Fibroblast of skin of back (primary cell): Measurements from ENCODE around the gene TRAF3.
"Not testable (repeated sequence)": the region's sequence is repeated elsewhere in the genome, so short reads cannot be mapped to it uniquely, and the experiment has no call there.

Experiments
- DNase-seq: peaks from one replicate; pipeline ENCODE4 v3.0.0-alpha.2; 2013

The TRAF3 gene

DNA sequence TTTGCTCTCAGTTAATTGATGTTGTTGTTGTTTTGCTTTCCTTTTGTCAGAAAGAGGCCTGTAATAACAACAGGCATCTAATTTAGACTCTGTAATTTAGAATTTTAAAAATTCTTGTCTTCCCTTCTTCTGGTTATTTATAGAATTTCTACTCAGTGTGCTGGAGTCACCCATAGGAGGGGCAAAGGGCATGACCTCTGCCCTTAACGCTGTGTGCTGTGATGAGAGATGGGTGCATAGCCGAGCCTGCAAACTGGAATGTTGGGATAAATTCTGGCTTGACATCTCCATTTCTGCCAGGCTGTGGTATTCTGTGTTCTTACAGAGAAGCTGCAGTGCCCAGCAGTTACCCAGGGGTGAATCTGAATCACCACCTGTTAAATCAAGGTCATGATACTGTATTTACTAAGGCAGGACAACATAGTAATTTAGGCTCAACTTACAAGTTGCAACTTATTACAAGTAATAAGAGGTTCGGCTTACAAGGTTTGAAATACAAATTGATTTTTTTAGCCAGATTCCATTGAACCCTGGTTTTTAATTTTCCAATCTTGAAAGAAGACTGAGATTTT, 53.3 kb downstream of the TRAF3 start:
- no peak for DNase-seq

DNA sequence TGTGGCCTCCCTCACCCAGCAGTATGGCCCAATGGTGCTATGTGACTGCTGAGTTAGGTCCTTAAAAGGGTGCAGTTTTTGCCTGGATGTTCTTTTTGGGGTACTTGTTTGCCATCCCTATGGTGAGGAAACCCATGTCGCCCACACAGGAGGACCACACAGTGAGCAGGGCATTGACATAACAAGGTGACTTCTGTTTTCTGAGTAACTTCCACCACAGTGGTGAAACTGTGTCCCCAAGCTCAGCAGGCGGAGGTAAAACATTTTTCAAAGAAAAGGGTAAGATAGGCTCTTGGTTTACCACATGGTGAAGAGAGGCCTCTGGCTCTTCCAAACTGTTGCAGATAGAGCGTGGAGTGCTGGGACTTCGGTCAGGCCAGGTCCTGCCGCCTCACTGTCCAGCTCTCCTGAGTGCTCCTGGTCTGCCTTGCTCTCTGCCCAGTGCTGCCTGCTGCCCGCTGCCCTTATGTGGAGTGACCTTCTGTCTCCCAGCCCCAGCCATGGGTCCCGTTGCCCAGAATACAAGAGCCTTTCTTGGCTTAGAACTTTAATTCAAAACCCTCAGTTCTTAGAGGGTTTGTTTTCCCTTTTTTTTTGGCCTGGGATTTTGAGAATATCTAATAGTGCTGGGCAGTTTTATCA, 54.0 kb downstream of the TRAF3 start:
- no peak for DNase-seq

DNA sequence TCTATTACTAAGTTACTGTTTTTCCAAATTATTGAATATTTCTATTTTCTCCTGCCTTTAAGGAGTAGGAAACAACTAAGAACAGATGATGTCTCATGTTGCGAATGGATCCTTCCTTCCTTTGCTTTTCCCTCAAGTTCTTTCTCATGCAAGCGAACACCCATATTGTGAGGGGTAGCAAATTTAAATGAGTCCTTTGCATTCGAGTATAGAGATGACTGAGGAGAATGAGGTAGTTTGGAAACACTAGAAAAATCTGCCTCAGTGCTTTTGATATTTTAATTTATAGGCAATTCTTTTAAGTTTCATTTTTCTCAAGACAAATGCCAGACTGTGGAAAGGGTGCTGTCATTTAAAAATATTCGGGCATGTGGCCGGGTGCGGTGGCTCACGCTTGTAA, 56.1 kb downstream of the TRAF3 start:
- no peak for DNase-seq

DNA sequence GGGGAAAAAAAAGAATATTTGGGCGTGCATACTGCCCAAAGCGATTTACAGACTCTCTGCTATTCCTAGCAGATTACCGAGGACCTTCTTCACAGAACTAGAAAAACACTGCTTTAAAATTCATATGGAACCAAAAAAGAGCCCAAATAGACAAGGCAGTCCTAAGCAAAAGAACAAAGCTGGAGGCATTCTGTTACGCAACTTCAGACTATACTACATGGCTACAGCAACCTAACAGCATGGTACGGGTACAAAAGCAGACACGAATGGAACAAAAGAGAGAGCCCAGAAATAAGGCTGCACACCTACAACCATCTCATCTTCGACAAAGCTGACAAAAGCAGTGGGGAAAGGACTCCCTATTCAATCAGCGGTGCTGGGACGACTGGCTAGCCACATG, 56.7 kb downstream of the TRAF3 start:
- DNase-seq = no peak

DNA sequence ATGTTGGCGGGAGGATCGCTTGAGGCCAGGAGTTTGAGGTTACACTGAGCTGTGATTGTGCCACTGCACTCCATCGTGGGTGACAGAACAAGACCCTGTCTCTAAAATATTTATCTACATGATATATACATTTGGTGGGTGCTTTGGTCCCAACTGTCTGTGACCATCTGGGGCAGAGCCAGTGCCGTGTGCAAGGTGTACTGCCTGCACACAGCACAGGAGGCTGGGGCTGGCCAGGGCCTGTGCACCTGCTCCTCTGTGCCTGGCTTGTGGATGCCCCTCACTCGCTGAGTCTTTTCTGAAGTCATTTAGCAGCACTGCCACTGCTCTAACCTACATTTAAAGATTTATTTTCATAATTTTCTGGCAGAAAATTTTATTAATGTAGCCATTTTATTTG, 58.7 kb downstream of the TRAF3 start:
- DNase-seq = no peak

DNA sequence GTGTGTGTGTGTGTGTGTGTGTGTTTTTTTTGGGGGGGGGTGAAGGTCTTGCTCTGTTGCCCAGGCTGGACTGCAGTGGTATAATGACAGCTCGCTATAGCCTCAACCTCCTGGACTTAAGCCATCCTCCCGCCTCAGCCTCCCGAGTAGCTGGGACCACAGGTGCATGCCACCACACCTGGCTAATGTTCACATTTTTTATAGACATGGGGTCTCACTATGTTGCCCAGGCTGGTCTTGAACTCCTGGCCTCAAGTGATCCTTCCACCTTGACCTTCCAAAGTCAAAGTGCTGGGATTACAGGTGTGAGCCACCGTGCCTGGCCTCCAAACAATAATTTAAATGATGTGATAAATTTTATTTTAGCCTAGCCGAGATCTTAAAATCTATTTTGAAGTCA, 59.9 kb downstream of the TRAF3 start:
- not testable (repeated sequence) for DNase-seq

DNA sequence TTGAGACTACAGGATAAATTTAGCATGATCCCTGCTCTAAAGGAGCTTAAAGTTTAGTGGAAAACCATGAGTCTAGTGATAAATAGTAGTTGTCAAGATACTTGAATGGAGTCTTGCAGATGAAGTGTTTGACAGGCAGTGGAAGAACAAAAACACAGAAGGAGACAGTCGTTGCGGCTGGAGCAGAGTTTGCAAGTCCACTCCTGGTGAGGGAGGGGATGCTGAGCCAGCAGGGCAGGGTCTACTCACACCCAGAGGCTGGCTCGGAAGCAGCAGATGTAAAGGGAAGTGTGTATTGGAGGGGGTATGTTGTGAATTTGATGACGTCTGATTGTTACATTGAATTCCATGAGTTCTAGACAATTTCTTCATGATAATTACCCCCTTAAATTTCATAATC, 61.3 kb downstream of the TRAF3 start:
- DNase-seq = no peak

DNA sequence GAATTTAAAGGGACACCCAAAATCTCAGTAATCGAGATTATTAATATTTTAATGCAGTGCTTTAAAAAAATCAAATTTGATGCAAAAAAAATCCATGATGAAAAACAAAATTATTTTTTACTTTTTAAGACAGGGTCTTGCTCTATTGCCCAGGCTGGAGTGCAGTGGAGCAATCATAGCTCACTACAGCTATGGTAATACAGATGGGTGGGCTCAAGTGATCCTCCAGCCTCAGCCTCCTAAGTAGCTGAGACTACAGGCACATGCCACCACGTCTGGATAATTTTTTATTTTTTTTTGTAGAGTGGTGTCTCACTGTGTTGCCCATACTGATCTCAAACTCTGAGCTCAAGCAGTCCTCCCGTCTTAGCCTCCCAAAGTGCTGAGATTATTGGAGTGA, 62.9 kb downstream of the TRAF3 start:
- DNase-seq = no peak

DNA sequence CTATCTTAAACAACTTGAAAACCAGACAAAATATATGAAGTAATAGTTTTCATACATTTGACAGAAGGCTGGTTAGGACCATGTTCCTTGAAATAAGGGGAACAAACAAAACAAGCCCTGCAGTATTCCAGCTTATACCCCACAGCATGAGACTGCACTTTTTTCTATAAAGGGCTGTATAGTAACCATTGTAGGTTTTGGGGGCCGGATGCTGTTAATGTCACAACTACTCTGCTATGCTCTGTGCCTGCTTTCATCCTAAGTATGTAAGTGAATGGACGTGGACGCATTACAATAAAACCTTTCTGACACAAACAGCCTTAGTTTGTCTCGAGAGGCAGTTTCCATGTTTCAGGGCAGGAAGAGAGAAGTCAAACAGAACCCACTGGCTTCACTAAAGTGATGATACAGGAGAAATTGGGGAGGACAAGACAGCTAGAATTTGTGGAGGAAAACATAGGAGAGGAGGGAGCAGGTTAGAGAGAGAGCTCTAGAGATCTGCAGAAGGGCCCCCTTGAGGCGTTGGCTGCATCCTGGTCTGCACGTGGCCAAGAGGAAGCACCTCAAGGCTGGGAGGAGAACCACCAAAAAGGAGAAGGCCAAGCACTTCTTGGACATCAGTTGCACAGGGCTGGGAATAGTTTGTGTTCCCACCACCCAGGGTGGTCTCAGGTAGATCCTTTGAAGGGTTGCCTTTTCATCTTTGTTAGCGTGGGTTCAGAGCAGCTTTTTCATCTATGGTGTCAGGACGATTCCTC, 63.7 kb downstream of the TRAF3 start:
- no peak for DNase-seq

DNA sequence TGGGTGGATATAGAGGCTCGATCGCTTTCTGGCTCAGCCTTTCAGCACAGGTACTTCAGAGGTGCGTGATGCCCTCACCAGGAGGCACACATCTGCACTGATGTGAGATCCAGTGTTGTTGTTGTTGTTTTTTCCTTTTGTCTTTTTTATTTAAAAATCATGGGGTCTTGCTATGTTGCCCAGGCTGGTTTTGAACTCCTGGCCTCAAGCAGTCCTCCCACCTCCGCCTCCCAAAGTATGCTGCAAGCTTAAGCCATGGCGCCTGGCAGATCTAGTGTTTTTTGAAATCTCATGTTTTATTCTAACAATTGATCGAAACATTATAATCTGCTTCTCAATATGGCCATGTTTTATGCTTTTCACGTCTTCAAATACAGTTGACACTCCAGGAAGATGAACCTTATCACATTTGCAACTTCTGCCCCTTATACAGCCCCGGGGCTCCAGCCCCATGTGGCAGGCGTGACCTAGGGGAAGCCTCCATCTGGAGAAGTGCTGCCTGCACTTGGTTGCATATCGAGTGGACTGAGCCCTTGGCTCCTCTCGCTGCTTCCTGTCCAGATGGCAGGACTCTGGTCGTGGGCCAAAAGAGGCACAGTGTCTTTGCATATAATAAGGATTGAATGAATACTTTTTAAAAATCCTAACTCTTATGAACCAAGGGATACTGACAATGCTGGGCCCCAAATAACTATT, 71.7 kb downstream of the TRAF3 start:
- DNase-seq = no peak

DNA sequence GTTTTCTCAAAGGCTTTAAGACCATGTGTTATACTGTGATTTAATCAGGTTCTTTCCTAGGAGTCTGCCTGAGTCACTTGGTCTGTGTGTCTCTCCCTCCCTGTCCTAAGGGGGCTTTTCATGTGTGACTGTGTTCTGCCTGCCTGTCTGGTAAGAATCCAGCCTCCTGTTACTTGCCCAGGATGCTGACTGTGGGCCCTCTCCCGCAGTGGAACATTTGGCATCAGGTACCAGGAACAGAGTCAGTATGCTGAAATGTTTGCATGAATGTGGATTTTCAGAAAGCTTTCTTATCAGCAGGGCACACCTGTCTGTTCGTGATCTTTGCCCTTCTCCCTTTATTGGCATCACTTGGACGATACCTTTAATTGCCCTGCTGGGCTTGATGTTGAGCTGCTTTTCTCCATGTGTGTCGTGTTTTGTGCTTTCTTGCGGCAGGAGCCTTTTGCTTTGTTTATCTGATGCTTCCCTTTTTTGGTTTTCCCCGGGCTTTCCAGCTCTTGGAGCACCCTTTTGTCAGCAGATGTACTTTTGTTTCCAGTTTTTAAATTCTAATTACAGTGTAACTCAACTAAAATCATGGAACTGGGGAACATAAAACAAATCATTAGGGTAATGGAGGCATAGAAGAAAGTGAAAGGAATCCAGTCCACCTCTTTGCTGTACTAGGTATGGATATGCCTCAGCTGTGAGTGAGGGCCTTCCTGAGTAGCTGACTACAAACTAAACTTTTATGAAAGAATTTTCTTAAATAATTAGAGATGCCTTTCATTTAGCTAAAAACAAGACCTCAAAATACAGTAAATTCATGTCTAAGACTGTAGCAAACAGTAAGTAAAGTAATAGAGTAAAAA, 72.5 kb downstream of the TRAF3 start:
- no peak for DNase-seq

DNA sequence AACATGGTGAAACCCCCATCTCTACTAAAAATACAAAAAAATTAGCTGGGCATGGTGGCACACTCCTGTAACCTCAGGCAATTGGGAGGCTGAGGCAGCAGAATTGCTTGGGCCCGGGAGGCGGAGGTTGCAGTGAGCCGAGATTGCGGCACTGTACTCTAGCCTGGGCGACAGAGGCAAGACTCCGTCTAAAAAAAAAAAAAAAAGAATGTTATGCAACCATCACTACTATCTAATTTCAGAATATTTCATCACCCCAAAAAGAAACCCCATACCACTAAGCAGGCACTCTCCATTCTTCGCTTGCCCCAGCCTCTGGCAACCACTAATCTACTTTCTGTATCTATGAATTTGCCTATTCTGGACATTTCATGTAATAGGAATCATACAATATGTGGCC, 76.4 kb downstream of the TRAF3 start:
- DNase-seq = no peak

DNA sequence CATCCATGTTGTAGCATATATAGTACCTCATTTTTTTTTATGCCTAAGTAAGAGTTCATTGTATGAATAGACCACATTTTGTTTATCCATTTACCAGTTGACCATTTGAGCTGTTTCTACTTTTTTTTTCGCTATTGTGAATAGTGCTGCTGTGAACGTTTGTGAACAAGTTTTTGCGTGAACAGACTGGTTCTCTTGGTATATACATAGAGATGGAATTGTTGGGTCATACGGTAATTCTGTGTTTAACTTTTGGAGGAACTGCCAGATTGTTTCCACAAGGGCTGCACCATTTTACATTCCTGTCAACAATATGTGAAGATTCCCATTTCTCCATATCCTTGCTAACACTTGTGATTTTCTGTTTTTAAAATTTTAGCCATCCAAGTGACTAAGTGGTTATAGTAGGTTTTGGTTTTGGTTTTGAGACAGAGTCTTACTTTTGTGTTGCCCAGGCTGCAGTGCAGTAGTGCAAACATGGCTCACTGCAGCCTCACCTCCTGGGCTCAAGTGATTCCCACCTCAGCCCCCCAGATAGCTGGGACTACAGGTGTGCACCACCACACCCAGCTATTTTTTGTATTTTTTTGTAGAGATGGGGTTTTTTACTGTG, 76.9 kb downstream of the TRAF3 start:
- DNase-seq = no peak

DNA sequence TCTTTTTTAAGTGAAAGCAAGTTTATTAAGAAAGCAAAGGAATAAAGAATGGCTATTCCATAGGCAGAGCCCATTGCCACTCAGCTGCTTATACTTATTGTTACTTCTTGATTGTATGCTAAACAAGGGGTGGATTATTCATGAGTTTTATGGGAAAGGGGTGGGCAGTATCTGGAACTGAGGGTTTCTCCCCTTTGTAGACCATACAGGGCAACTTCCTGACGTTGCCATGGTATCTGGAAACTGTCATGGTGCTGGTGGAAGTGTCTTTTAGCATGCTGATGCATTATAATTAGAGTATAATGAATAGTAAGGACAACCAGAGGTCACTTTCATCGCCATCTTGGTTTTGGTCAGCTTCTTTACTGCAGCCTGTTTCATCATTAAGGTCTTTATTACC, 78.9 kb downstream of the TRAF3 start:
- no peak for DNase-seq

DNA sequence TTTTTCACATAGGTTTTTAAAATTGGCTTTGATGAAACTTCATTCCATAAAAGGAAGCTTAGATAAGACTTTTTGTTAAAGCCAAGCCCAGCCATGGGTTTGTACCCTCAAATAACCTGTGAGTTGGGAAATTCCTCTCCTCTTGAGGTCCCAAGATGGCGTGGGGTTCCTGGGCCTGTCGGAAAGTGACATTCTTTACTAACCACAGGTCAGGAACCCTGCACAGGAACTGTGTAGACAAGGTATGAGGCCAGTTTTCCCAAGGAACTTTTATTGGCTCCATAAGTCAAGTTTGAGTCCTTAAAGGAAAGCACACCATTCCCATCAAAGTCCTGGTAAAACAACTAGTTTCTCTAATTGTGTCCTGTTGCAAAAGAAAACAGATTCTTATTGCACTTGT, 80.2 kb downstream of the TRAF3 start:
- no peak for DNase-seq

DNA sequence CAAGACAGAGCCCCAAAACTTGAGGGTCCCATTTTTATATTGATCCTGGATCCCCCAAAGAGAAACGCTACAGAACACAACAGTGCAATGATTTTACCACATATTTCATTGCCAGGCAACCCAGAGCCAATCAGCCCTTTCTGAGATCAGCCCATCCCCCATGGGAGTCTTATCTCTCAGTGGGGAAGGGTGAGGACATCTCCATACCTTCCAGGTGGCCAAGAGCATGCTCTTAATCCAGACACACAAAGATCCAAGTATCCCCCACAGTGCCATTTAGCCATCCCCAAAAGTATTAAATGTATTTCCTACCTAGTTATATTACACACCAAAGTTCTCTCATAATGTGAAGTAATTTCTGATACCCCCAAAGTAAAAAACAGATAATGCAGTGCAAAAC, 82.7 kb downstream of the TRAF3 start:
- no peak for DNase-seq

DNA sequence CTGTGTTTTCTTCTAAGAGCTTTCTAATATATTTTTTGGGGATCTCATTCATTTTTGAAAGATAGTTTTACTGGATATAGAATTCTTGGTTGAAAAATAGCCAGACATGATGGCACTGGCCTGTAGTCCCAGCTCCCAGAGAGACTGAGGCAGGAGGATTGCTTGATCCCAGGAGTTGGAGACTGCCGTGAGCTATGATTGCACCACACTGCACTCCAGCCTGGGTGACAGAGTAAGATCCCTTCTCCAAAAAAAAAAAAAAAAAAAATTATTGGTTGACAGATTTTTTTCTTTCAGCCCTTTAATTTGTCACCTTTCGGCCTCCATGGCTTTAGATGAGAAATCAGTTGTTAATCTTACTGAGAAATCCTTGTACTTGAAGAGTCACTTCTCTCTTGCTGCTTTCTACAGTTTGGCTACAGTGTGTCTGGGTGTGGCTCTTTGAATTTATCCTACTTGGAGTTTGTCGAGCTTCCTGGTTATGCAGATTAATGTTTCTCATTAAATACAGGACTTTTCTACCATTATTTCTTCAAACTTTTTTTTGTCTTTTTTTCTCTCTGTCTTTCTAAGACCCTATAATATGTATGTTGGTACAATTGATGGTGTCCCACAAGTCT, 85.0 kb downstream of the TRAF3 start:
- no peak for DNase-seq

DNA sequence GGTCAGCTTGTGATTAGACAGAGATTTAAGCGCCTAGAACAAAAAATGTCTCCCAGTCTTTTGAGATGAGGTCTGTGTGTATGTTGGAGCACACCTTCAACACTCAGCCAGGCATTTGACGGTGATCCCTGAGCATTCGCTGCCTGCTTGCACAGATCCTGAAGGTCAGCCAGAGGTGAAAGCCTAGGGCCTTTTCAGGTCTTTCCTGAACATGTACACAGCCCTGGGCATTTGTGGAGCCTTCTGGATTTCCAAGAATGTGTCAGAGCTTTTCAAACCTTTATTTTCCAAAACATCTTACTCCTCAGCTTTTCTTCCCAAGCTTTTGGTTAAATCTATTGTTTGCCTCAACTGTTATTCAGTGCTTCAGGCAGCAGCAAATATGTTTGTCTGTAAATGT, 86.1 kb downstream of the TRAF3 start:
- no peak for DNase-seq

DNA sequence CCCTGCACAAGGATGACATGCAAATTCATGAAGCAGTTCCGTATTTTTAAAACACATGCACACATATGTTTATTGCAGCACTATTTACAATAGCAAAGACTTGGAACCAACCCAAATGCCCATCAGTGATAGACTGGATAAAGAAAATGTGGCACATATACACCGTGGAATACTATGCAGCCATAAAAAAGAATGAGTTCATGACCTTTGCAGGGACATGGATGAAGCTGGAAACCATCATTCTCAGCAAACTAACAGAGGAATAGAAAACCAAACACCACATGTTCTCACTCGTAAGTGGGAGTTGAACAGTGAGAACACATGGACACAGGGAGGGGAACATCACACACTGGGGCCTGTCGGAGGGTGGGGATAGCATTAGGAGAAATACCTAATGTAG, 88.7 kb downstream of the TRAF3 start:
- not testable (repeated sequence) for DNase-seq

DNA sequence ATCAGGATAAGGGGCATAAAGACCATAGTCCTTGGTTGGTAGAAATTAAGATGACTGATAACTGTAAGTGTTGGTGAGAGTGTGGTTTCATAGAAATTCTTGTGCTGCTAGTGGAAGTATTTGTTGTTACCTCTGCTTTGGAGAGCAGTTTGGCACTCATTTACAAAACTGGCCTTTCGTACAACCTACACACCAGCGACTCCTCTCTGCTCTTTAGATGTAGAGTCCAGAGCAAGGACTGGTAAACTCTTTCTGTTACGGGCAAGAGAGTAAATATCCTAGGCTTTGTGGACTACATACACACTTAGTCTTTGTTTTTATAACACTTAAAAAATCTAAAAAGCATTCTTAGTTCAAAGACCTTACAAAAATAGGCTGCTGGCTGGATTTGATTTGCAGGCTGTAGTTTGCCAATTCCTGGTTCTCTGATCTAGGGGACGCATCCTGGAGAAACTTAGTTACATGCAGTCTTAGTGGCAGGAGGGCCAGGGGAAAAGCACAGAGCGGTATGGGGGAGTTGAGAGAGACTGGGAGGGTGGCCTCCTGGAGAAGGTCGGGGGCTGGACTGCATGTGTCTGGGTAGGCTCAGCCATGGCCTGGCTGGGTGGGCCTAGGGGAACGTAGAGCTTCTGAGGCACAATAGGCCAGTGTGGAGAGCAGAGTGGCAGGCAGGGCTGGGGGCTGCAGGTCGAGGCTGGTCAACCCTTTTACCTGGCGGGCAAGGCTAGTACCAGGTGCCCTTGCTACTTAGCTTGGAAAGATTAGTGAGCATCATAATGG, 89.9 kb downstream of the TRAF3 start:
- peak; percentile 4 for DNase-seq
